GM19193 (cell line): Measurements from ENCODE around the gene LRRC40.
A peak's percentile ranks its signal among the peaks of the same experiment; 100 is the strongest.

Experiments used
- POLR2A ChIP-seq: IDR thresholded peaks from 4 replicates; pipeline ENCODE4 v1.6.1; 2011; ENCODE audit not compliant: insufficient read depth, insufficient read length; ENCODE audit errors: extremely low read depth

The LRRC40 gene

GRCh38 chr1:70205434-70206118, at the start of gene LRRC40:
LRRC40 (minus strand) TSS chr1:70205579; CDS start chr1:70205540, 39 bp downstream.
- peak; percentile 83 for TF ChIP-seq POLR2A

- no peak for TF ChIP-seq POLR2A
Measured at GRCh38 chr1:70248729-70249128, 43.4 kb upstream of the LRRC40 start.

- no peak for TF ChIP-seq POLR2A
Measured at GRCh38 chr1:70247768-70248167, 42.4 kb upstream of the LRRC40 start.

DNA sequence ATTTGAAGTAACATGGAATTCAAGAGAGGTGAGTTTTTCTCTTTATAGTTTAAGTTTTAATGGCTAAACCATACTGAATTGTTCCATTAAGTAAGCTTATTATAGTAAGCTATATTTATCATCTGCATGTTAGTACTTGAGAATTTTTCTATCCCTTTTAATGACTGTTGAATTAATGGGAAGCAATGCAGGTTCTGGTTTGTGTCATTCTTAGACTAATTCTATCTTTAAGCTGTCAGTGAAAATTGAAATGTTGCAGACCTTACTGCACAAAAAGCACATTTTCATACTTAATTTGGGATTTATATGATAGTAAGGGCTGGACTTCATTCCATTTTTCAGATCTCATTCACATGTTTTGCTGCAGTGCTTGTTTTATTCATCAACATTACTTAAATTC, 41.7 kb upstream of the LRRC40 start:
- TF ChIP-seq POLR2A = no peak

DNA sequence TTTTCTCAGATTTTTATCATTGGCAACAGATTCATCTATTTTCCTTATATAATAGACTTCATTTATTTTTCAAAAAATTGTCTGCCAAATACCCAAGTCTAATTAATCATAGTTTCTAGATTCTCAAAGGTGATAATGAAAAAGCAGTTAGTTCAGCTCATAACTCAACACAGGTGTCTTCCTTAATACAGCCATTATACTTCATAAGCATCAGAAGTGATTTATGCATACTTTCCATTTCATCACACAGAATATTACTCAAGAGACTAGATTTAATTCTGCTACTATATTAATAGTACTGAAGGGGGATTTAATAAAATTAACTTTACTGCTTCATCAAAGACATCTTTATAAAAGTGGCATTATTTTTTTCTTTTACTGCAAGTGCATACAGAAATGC, 34.6 kb upstream of the LRRC40 start:
- TF ChIP-seq POLR2A = no peak

DNA sequence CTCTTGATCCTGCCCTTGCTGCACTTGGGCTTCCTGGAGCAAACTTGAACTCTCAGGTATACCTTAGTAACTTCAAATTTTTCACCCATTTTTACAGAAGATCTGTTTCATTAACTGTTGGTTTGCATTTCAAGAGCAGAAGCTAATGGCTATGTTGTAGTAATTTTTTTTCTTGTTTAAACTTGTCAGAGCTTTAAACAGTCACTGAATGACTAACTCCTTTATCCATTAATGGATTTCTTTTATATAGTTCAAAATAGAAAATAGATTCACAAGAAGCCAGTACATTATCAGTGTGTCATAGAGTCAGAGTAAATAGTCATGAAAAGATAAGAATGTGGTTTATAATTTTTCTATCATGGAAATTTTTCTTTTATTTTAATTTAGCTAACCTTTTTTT, 29.4 kb upstream of the LRRC40 start:
- no peak for TF ChIP-seq POLR2A

DNA sequence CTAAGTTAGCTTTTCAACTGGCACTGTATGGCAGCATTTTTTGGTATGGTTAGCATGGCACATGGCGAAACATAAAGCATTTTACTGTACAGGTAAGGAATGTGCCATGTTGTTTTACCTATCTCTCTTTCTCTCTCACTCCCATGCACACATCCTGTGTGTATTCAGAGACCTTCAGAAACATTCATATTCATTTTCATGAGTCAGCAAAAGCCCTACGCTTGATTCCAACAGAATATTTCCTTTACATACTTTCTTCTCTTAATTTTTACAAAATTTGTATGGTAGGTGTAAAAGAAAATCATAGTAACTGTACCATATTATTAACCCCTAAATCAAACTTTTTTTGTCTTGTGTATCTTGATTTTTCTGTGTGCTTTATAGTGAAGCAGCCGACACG, 26.1 kb upstream of the LRRC40 start:
- TF ChIP-seq POLR2A = no peak

DNA sequence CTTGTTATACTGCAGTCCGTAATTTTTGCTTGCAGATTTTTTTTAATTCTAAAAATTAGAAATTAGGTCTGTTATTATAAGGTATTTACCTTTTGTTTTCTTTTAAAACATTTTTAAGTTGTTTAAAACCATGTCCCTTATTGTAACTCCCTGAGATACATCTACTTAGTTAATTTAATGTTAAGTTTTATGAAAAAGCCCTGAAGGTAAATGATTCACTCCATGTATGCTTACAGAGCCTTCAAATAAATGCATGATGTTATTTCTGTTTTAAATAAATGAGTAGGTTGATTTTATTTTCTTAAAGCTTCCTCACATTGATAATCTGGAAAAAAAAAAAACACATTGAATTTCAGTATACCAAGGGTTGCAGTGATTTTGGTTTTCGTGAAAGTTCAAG, 23.3 kb upstream of the LRRC40 start:
- TF ChIP-seq POLR2A = no peak

GRCh38 chr1:70227439-70227838, 22.1 kb upstream of the LRRC40 start:
- TF ChIP-seq POLR2A = no peak

- no peak for TF ChIP-seq POLR2A
Measured at GRCh38 chr1:70224954-70225353, 19.6 kb upstream of the LRRC40 start.

DNA sequence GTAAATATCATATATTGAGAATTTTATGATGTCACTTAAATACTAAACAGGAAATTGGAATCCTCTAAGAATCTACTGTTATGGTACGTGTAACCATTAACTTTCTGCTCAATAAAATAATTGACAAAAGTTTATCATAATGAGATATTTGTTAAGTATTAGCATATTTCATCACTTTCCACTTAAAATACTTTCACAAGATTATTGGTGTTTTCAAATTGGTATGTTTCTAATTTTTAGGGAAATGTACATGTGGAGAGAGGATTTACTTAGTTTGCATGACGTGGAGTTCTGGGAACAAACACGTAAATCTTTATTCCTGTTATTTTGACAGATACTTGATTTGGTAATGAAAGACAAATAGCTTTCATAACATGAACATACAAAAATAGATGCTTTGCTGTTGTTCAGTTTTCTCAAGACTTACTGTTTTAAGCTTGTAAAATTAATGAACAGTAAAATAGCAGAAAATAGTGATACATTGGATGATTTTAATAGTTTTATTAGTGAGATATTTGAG, 17.4 kb upstream of the LRRC40 start:
- no peak for TF ChIP-seq POLR2A

GRCh38 chr1:70221238-70222121, 16.1 kb upstream of the LRRC40 start, which contains the start of gene SRSF11:
SRSF11 (plus strand) TSS chr1:70221380; CDS start chr1:70221637, 257 bp downstream.
- peak; percentile 87 for TF ChIP-seq POLR2A

- TF ChIP-seq POLR2A = no peak
Measured at GRCh38 chr1:70220517-70221237, 15.3 kb upstream of the LRRC40 start.

DNA sequence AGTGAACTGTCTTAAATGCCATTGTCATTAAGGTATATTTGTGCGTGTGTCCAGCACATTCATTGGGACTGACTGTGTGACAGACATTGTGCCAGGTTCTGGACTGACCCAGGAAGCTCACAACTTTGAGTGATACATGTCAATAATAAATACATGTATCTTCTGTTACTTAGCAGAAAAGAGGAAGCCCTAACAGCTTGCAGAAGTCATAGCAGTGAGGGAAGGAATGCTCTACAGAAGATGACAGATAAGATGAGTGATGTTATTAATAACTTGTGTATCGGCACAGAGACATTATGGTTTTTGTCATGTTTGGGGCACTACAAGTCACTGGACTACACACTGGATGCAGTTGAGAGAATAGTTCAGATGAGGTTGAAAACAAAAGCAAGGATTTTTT, 14.6 kb upstream of the LRRC40 start:
- TF ChIP-seq POLR2A = no peak

DNA sequence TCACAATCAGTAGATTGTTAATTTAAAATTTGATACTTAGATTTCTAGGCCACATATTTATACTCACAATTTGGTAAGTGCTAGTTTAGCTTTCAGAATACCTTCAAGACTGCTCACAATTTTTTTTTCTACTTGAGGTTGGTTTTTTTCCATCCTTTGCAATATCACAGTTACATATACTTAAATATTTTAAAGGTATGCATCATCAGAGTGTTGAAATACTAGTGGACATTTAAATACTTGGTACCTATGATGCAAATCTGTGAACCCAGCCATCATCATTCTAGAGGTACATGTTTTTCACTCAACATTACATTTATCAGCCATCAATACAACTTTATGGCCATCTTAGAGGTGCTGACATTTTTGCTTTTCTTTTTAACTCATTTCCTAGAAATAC, 6.2 kb upstream of the LRRC40 start:
- TF ChIP-seq POLR2A = no peak
